HepG2 (cell line): ENCODE data around the gene SLC15A3. TPM values are rescaled to one million over a fixed set of nuclear protein-coding genes. Genes with fewer than 3 reads are reported as not detected.

Experiments
- ATAC-seq: fragments of 200-7000 bp; cut with Tn5 transposase; 3 replicates; pipeline ENCODE4 v1.9.1; 2020; ENCODE audit warnings: mild to moderate bottlenecking, moderate library complexity
- BruUV-seq: library from RNA; stranded (reverse); fragments of 400-500 nt; replicated peaks from 2 replicates; lab custom pipeline; 2021; lab: Mats Ljungman, UMichigan
- CTCF ChIA-PET: fragments of 300-600 bp; formaldehyde crosslinking; extraction: SDS; loops from one replicate; lab custom pipeline; 2021; ENCODE audit warnings: low total read pairs, inconsistent platforms, low intra/inter-chr PET ratio; lab: Yijun Ruan, JAX
- POLR2A ChIA-PET: fragments of 350-600 bp; sonication (Branson Sonifier 250); formaldehyde crosslinking; loops from one replicate; lab custom pipeline; 2020; ENCODE audit warnings: antibody characterized with exemption, inconsistent platforms; lab: Yijun Ruan, JAX
- DNase-seq: peaks from one replicate; pipeline ENCODE4 v3.0.0-alpha.2; 2015; ENCODE audit warnings: low spot score
- FAIRE-seq: peaks from 3 replicates; lab custom pipeline; 2011; peaks lifted over from hg19 to GRCh38; lab: Jason Lieb, UNC
- H2AFZ ChIP-seq: one replicate; pipeline ENCODE4 v1.6.1; 2011; ENCODE audit warnings: low read length, inconsistent platforms
- H3K27ac ChIP-seq: fragments of 300-600 bp; 3 replicates; pipeline ENCODE4 v1.8.0; 2011; ENCODE audit warnings: mixed run types, mild to moderate bottlenecking, mixed read lengths, low read length, inconsistent platforms; ENCODE audit not compliant: insufficient read depth; ENCODE audit errors: extremely low read length
- H3K27me3 ChIP-seq, 2 experiments: fragments of 200-600 bp in 1 of 2; 2 replicates in 1 of 2; 3 replicates in 1 of 2; pipeline versions ENCODE4 v1.6.0 to v1.8.0; 2011; ENCODE audit warnings: low read length in 2 of 2, mild to moderate bottlenecking in 2 of 2, moderate library complexity in 2 of 2, inconsistent platforms in 1 of 2; ENCODE audit not compliant: insufficient read depth in 2 of 2, control insufficient read depth in 1 of 2
- H3K36me3 ChIP-seq, 2 experiments: fragments of 200-600 bp in 1 of 2; replicated peaks in 1 of 2; 2 replicates in 1 of 2; 3 replicates in 1 of 2; pipeline versions ENCODE4 v1.5.1 to v1.8.0; 2011; ENCODE audit warnings: low read length in 2 of 2, inconsistent platforms in 1 of 2; ENCODE audit not compliant: insufficient read depth in 2 of 2, control insufficient read depth in 1 of 2
- H3K4me1 ChIP-seq: 2 replicates; pipeline ENCODE4 v1.5.1; 2012; ENCODE audit warnings: low read length, inconsistent platforms; ENCODE audit not compliant: insufficient read depth
- H3K4me2 ChIP-seq: 2 replicates; pipeline ENCODE4 v1.6.0; 2011; ENCODE audit warnings: low read depth, low read length, inconsistent platforms
- H3K4me3 ChIP-seq, 3 experiments: fragments of 200-600 bp in 1 of 3; sonication (generic), shearing (Covaris generic) in 1 of 3; replicated peaks in 1 of 3; 2 replicates each; pipeline ENCODE4 v1.5.1; 2011 to 2016; ENCODE audit warnings: low read length in 3 of 3, inconsistent platforms in 2 of 3, low read depth in 2 of 3, mild to moderate bottlenecking in 2 of 3, control low read depth in 1 of 3, mixed read lengths in 1 of 3; ENCODE audit not compliant: insufficient read depth in 1 of 3
- H3K79me2 ChIP-seq: one replicate; pipeline ENCODE4 v1.6.1; 2011; ENCODE audit warnings: low read length, inconsistent platforms; ENCODE audit not compliant: insufficient read depth
- H3K9ac ChIP-seq: 2 replicates; pipeline ENCODE4 v1.6.0; 2011; ENCODE audit warnings: mild to moderate bottlenecking, low read depth, low read length, inconsistent platforms; ENCODE audit not compliant: insufficient read depth
- H3K9me3 ChIP-seq: 2 replicates; pipeline ENCODE4 v1.5.1; 2012; ENCODE audit warnings: mild to moderate bottlenecking, low read length
- H4K20me1 ChIP-seq: 2 replicates; pipeline ENCODE4 v1.6.0; 2011; ENCODE audit warnings: inconsistent platforms, mild to moderate bottlenecking, low read length, moderate library complexity; ENCODE audit not compliant: insufficient read depth
- HINFP ChIP-seq: sonication (generic); formaldehyde crosslinking; IDR thresholded peaks from 2 replicates; pipeline ENCODE4 v1.4.0; 2020; ENCODE audit warnings: low read depth, mild to moderate bottlenecking, missing genetic modification reagents
- HMG20B ChIP-seq: conservative IDR thresholded peaks from 2 replicates; pipeline ENCODE4 v1.6.1; 2016; ENCODE audit warnings: missing genetic modification reagents, missing compliant biosample characterization
- HOXA5 ChIP-seq: sonication (generic); formaldehyde crosslinking; IDR thresholded peaks from 2 replicates; pipeline ENCODE4 v1.4.0; 2020; ENCODE audit warnings: missing genetic modification reagents
- MAFF ChIP-seq: IDR thresholded peaks from 2 replicates; pipeline ENCODE4 v1.6.1; 2011; ENCODE audit warnings: low read depth, low read length, improper control_type of control experiment
- MED8 ChIP-seq: sonication (generic); formaldehyde crosslinking; IDR thresholded peaks from 2 replicates; pipeline ENCODE4 v1.8.1; 2023; ENCODE audit warnings: mild to moderate bottlenecking, missing genetic modification reagents; ENCODE audit not compliant: insufficient replicate concordance
- MEF2D ChIP-seq: sonication (generic); formaldehyde crosslinking; IDR thresholded peaks from 2 replicates; pipeline ENCODE4 v1.5.1; 2020; ENCODE audit warnings: mild to moderate bottlenecking, missing genetic modification reagents
- NFKBIZ ChIP-seq: IDR thresholded peaks from 2 replicates; pipeline ENCODE4 v1.6.1; 2018; ENCODE audit warnings: missing genetic modification reagents, missing compliant biosample characterization
- SMAD1 ChIP-seq: sonication (generic); formaldehyde crosslinking; IDR thresholded peaks from 2 replicates; pipeline ENCODE4 v1.4.0; 2020; ENCODE audit warnings: missing genetic modification reagents, low read depth, mild to moderate bottlenecking, borderline replicate concordance
- ZKSCAN1 ChIP-seq: fragments of 150-350 bp; IDR thresholded peaks from 2 replicates; pipeline ENCODE4 v1.6.1; 2014; ENCODE audit warnings: low read length
- ZNF24 ChIP-seq: fragments of 450-650 bp; IDR thresholded peaks from 2 replicates; pipeline ENCODE4 v1.6.1; 2017; ENCODE audit warnings: antibody characterized with exemption, mild to moderate bottlenecking
- ZNF343 ChIP-seq: sonication (generic); formaldehyde crosslinking; IDR thresholded peaks from 2 replicates; pipeline ENCODE4 v1.4.0; 2020; ENCODE audit warnings: mild to moderate bottlenecking, missing genetic modification reagents
- ZNF382 ChIP-seq: sonication (generic); formaldehyde crosslinking; IDR thresholded peaks from 2 replicates; pipeline ENCODE4 v1.5.0; 2020; ENCODE audit warnings: missing genetic modification reagents, mild to moderate bottlenecking, borderline replicate concordance
- ZNF644 ChIP-seq: IDR thresholded peaks from 2 replicates; pipeline ENCODE4 v1.6.1; 2016; ENCODE audit warnings: low read depth
- ZNF678 ChIP-seq: sonication (generic); formaldehyde crosslinking; IDR thresholded peaks from 2 replicates; pipeline ENCODE4 v1.4.0; 2020; ENCODE audit warnings: mild to moderate bottlenecking, missing genetic modification reagents
- ZNF75D ChIP-seq: sonication (generic); formaldehyde crosslinking; IDR thresholded peaks from 2 replicates; pipeline ENCODE4 v1.8.1; 2023; ENCODE audit warnings: missing genetic modification reagents, mild to moderate bottlenecking, borderline replicate concordance
- ZZZ3 ChIP-seq: sonication (generic); formaldehyde crosslinking; IDR thresholded peaks from 2 replicates; pipeline ENCODE4 v1.4.0; 2020; ENCODE audit warnings: missing genetic modification reagents, mild to moderate bottlenecking, borderline replicate concordance
- WGBS: methylation state at CpG from one replicate; pipeline ENCODE4 v1.1.6; 2017; ENCODE audit warnings: low lambda C conversion rate; 5-methylcytosine and 5-hydroxymethylcytosine counted together
- in situ Hi-C: cut with HindIII; loops from 2 replicates; pipeline ENCODE4 v1.10.0; 2017; ENCODE audit warnings: low pct_unique_long_range_greater_than_20kb; ENCODE audit not compliant: extremely low pct_ligation_motif_present
- intact Hi-C: fragments of 100-400 bp; cut with micrococcal nuclease; formaldehyde crosslinking; loops from one replicate; pipeline ENCODE4 v1.10.0; 2022; ENCODE audit not compliant: unreplicated experiment
- polyA plus RNA-seq, 8 experiments: library from polyadenylated mRNA; depleted of rRNA in 3 of 8; stranded (reverse) in 7 of 8; unstranded in 1 of 8; fragments of >200 nt; fragmentation: Illumina TruSeq in 4 of 8; extraction: Trizol in 4 of 8; gene quantifications; 2 replicates each; pipeline versions ENCODE4 v1.2.1 to v1.2.3, GENCODE V29; 2011 to 2016; ENCODE audit warnings: low read depth in 4 of 8, missing spikeins in 1 of 8, mixed read lengths in 1 of 8; ENCODE audit not compliant: insufficient read depth in 1 of 8
- total RNA-seq, 5 experiments: library from RNA; depleted of rRNA; stranded (reverse); fragments of >200 nt; fragmentation: Illumina TruSeq; extraction: Trizol; gene quantifications; 2 replicates each; pipeline ENCODE4 v1.2.3, GENCODE V29; 2016; ENCODE audit warnings: low read depth in 1 of 5
- TF ChIP-seq, protein P1 (sequence below): sonication (generic); formaldehyde crosslinking; IDR thresholded peaks from 2 replicates; pipeline ENCODE4 v1.4.0; 2020; ENCODE audit warnings: missing genetic modification reagents

SLC15A3 gene
- total and polyA plus RNA-seq, 2 of the 13 experiments (the other 11 are each of a cell fraction or from before 2014, with no cell fraction given): 0.45 to 0.77 TPM

GRCh38 chr11:60989093-60989650 lies 37.2 kb upstream of the SLC15A3 start:
- FAIRE-seq: no peak
- DNase-seq: no peak
- Histone ChIP-seq H2AFZ (no peak overlapping the region), H3K27ac (no peak overlapping the region), H3K9me3 (no peaks in the 10 kb centered on the region), H3K4me3 (no peak overlapping the region), H3K4me2 (no peak overlapping the region), H4K20me1 (no peaks in the 10 kb centered on the region), H3K4me1 (no peaks in the 10 kb centered on the region), H3K79me2 (no peaks in the 10 kb centered on the region), H3K9ac (no peak overlapping the region), H3K36me3 (no peaks in the 10 kb centered on the region), H3K27me3 (peaks cover 1 to 64% of the 10 kb centered on the region in 2 experiments; a peak in 4 of 5 replicates)
- no peak for ATAC-seq
- in situ Hi-C loops (no loop called here), intact Hi-C loops (no loop called here)
- POLR2A ChIA-PET: no interaction called here
- TF ChIP-seq ZNF644 (CRISPR knock-in tag) (no peak), MEF2D (CRISPR knock-in tag) (no peak), ZNF24 (no peak), HINFP (CRISPR knock-in tag) (no peak), ZNF75D (CRISPR knock-in tag) (no peak), ZNF343 (no peak), HOXA5 (CRISPR knock-in tag) (no peak)
- CTCF ChIA-PET: no interaction called here
- BruUV-seq: no TSS peak
- 27% methylated on average over 10 of the region's 12 CpGs for WGBS

GRCh38 chr11:60988658-60989057 lies 36.7 kb upstream of the SLC15A3 start:
- Histone ChIP-seq H2AFZ (no peak overlapping the region), H3K4me1 (no peaks in the 10 kb centered on the region), H3K4me2 (no peak overlapping the region), H3K9me3 (no peaks in the 10 kb centered on the region), H4K20me1 (no peaks in the 10 kb centered on the region), H3K79me2 (no peaks in the 10 kb centered on the region), H3K36me3 (no peaks in the 10 kb centered on the region), H3K9ac (no peak overlapping the region), H3K27ac (no peak overlapping the region), H3K4me3 (no peak overlapping the region), H3K27me3 (peaks cover 1 to 66% of the 10 kb centered on the region in 2 experiments; a peak in 4 of 5 replicates)
- CTCF ChIA-PET: no interaction called here
- intact Hi-C loops (no loop called here), in situ Hi-C loops (no loop called here)
- no peak for DNase-seq
- FAIRE-seq: no peak
- BruUV-seq: no TSS peak
- POLR2A ChIA-PET: no interaction called here
- 0% methylated on average over 1 of the region's 2 CpGs for WGBS
- no peak for ATAC-seq
- TF ChIP-seq SMAD1 (CRISPR knock-in tag) (no peak), HMG20B (no peak), MED8 (CRISPR knock-in tag) (no peak), ZNF382 (CRISPR knock-in tag) (no peak), NFKBIZ (CRISPR knock-in tag) (no peak), MAFF (no peak), ZNF678 (no peak), ZZZ3 (CRISPR knock-in tag) (no peak), ZKSCAN1 (no peak)
- TF ChIP-seq, protein P1, sequence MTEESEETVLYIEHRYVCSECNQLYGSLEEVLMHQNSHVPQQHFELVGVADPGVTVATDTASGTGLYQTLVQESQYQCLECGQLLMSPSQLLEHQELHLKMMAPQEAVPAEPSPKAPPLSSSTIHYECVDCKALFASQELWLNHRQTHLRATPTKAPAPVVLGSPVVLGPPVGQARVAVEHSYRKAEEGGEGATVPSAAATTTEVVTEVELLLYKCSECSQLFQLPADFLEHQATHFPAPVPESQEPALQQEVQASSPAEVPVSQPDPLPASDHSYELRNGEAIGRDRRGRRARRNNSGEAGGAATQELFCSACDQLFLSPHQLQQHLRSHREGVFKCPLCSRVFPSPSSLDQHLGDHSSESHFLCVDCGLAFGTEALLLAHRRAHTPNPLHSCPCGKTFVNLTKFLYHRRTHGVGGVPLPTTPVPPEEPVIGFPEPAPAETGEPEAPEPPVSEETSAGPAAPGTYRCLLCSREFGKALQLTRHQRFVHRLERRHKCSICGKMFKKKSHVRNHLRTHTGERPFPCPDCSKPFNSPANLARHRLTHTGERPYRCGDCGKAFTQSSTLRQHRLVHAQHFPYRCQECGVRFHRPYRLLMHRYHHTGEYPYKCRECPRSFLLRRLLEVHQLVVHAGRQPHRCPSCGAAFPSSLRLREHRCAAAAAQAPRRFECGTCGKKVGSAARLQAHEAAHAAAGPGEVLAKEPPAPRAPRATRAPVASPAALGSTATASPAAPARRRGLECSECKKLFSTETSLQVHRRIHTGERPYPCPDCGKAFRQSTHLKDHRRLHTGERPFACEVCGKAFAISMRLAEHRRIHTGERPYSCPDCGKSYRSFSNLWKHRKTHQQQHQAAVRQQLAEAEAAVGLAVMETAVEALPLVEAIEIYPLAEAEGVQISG (CRISPR knock-in tag): no peak
